NCI-H82 treated with DMSO at 0.1 percent for 48 hours (cell line): ENCODE data around the gene DMRTC2.
A peak's percentile ranks its signal among the peaks of the same experiment; 100 is the strongest.

Source experiments
- DNase-seq: peaks from one replicate; lab custom pipeline; 2025; ENCODE audit not compliant: unreplicated experiment; lab: John Stamatoyannopoulos, UW

The DMRTC2 gene

DNA sequence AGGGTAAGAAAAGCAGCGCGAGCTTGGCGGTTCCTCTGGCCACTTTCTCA lies at the start of gene DMRTC2:
DMRTC2 (plus strand) TSS at position 42 of the 50 bp plus-strand sequence. CDS start 2,387 bp downstream, outside the sequence.
- DNase-seq: no peak

- no peak for DNase-seq
Observed at GRCh38 chr19:41796362-41796761, 48.5 kb upstream of the DMRTC2 start, which contains the start of gene CEACAM3. CEACAM3 (plus strand) TSS chr19:41796587; CDS start chr19:41796678, 91 bp downstream.

- no peak for DNase-seq
Observed at GRCh38 chr19:41796901-41797300, 47.9 kb upstream of the DMRTC2 start.

DNA sequence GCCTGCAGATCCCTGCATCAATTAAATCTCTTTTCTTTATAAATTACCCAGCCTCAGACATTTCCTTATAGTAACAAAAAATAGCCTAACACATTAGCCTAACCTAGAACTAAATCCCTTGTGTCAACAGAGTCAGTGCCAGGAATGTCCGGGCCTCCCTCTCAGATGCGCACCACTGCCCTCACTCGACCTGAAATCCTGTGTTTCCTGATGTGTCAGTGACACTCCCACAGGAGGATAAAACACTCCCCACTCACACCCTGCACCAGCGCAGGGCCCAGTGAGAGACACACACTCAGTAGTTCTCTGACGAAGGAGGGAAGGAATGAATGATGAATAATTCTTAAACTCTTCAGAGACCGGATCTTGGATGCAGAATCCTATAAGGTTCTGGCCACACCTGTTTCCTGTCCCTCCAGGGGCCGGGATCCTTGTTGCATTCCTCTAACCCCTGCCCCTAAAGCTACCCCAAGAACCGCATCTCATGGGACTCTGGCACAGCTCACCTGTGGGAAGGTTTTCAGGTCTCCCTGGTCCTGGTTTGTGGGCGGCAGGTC lies 45.3 kb upstream of the DMRTC2 start:
- no peak for DNase-seq

DNA sequence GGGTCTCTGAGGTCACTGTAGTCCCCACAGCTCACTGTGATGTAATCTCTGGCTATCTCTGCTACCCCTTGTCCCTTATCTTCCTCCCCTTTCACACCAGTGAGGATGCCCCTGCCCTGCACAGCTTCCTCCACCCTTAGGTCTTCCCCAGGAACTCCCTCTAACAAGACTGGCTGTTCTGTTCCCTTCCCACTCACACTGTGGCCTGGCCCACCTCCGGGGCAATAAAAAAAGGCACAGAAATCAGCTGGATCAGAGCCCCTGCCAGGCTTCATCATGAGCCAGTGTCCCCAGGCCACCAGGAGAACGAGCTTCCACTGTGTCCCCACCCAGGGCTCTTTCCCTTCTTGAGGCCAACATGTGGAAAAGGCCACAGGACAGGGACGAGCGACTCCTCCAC lies 43.8 kb upstream of the DMRTC2 start:
- DNase-seq: no peak

DNA sequence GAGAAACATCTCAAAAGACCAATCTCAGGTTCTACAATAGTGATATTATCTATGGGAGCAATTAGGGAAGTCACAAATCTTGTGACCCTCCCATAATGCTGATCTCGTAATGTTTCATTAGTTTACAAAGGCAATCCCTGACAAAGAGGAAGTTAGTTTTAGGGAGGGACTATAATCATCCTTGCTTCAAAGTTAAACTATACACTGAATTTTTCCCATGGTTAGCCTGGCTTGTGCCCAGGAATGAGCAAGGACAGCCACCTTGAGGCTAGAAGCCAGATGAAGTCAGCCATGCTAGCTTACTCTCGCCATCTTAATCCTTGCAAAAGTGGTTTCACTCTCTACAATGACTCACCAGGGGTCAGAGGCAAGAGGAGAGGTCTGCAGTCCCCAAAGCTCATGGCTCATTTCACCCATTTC lies 43.0 kb upstream of the DMRTC2 start:
- no peak for DNase-seq

DNA sequence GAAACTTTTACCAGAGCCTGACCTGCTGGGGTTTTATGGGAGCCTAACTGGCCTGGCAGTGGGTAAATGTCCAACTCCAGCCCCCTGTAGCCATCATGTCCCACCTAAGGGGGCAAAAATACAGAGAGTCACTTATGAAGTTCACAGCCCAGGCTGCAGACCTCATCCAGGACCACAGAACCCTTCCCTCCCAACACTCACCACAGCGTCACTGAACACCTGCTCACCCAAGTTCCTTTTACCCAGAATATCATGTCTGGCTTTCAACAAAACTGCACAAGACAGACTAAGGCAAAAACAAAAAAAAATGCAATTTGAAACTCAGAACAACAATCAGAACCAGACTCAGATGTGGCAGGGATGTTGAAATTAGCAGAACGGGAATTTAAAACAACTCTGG lies 42.1 kb upstream of the DMRTC2 start:
- no peak for DNase-seq

DNA sequence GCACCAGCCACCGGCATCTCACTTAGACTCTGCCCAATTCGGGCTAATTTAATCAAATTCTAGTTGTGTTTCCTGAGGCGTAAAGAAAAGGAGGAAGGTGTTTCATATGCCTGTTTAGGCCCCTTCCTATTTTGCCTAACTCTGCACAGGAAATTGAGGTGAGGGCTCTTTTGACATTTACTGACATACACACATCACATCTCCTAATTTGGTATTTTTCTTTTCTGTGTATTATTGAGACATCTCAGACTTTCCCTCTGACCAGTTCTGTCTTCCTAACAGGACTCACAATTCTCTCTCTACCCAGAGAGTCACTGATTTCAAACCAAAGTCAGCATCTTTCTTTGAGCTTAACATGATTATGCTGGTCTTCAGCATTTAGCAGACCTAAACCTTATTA lies 40.5 kb upstream of the DMRTC2 start:
- no peak for DNase-seq

GRCh38 chr19:41807176-41807575 lies 37.7 kb upstream of the DMRTC2 start:
- DNase-seq: no peak

- DNase-seq: no peak
Observed at GRCh38 chr19:41808663-41809566, 35.9 kb upstream of the DMRTC2 start.

DNA sequence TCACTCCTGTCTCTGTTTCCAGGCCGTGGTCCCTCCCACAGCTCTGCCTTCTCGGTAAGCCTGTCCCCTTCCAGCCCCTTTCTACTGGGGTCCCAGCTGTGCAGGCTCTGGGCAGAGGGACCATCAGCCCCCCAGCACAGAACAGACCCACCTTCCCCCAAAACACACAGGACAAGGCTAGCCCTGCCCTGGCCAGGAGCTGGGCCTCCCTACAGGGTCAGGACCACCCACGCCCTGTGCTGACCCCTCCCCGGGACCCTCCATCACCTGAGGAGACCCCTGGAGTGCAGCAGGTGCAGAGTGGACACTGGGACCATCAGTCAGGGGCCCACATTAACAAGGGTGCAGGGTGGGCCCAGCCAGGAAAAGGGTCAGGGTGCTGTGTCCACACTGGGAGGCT lies 34.5 kb upstream of the DMRTC2 start:
- DNase-seq: no peak

DNA sequence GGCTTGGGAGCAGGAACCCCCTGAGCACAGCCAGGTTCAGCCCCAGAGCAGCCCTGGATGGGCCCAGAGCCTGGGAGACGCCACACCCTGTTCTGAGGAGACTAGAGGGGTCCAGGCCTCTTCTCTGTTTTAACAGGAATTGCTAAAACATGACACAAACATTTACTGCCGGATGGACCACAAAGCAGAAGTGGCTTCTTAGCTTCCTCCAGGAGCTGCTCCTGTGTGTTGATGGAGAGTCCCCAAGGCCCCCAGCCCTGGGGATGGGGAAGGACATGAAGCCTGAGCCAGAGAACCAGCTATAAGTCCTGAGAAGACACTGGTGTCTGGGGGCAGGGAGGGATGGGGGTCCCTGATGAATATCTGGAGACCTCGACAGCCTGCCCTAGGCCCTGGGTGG lies 33.8 kb upstream of the DMRTC2 start:
- DNase-seq: no peak

- DNase-seq: no peak
Observed at GRCh38 chr19:41811981-41812380, 32.9 kb upstream of the DMRTC2 start.

DNA sequence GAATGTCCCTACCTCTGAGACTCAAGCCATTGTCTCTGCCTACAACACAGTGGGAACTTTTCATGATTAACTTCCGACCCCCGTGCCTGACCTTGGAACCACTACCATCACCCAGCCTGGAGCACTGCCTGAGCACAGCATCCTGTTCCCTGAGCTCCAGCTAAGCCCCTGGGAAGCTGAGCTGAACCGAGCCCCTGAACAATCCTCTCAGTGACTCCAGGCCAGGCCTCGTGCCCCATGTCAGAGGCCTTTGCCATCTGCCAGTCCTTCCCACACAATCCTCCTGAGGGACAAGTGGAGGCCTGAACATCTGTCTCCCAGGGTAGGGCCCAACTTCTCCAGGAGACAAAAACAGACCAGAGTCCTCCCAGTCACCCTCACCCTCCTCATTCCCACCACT lies 30.9 kb upstream of the DMRTC2 start:
- DNase-seq: no peak

DNA sequence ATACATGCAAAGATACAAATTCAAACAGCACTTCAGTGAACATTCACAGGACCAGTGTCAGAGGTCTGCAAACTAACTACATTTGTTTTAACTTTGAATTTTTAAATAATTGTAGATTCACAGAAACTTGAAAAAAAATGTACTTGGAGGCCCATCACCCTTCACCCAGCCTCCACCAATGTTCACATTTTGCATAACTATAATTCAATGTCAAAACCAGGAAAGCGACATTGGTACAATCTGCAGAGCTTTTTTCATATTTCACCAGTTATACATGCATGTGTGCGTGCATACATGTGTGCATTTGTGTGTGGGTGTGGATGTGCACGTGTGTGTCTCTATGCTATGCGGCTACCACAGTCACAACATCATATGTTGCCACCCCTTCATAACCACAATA lies 29.5 kb upstream of the DMRTC2 start:
- DNase-seq: no peak

DNA sequence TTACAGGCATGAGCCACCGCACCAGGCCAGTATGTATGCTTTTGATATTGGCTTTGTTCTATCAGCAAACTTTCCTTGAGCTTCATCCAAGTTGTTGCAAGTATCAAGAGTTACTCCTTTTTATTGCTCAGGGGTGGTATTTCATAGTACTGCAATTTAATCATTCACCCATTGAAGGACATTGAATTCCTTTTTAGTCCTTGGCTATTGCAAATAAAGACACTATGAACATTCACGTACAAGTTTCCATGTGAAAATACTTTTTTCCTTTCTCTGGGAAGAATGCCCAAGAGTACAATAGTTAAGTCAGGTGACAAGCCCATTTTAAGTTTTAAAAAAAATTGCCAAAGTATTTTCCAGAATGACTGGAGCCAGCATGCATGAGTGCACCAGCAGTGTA lies 28.1 kb upstream of the DMRTC2 start:
- no peak for DNase-seq

DNA sequence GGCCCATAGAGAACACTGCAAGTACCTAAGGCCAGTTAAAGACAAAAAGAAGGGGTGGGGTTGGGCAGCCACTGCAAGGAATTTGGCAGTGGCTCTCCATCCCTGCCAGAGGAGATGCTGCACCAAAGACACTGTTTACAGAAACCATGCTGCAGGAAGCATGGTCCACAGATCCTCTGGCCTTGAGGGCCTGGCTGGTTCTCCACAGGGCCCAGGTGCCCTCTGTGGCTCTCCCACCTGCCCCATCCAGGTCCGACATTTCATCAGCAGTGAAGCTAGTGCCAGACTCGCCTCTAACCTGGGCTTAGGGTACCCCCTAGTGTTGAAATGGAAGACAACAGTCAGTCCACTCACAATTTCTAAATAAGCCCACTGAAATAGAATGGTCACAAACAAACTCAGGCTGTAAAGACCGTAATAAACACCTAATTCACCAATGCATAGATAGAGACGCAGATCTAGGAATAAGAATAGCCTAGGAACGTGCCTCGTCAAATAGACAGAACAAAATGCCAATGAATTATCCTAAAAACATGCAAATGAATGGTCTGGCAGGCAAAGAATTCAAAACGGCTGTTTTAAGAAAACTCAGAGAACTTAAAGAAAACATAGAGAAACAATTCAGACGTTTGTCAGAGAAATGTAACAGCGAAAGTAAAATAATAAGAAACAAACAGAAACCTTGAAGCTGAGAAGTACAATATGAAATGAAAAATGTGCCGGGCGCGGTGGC lies 23.7 kb upstream of the DMRTC2 start:
- DNase-seq: peak; percentile 17

DNA sequence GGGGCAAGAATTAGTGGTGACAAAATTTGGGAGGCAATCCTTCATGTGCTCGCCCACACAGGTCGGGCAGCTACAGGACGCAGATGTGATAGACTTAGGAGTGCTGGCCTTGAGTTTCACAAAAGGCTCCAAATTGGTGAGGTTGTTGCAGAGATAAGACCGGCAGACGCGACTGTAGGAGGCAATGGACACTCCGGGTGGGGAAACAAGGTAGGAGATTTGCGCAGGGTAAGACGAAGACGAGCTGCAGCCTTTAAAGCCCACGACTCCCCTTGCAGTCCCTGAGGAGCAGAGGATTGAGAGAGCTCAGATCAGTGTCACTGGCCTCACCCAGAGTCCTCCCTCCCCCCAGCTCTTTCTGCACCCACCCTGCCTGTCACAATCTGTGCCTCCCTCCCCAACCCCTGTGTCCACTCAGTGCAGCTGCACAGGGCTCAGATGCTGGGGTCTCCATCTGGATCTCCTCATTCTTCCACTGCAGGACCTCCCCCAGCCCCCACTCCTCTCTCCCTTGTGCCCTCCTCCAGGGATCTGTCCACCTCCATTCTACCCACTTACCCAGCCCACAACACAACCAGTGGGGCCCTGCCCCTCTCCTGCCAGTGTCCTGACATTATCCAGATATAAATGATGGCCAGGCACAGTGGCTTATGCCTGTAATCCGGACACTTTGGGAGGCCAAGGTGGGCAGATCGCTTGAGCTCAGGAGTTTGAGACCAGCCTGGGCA lies 6.7 kb upstream of the DMRTC2 start:
- no peak for DNase-seq

DNA sequence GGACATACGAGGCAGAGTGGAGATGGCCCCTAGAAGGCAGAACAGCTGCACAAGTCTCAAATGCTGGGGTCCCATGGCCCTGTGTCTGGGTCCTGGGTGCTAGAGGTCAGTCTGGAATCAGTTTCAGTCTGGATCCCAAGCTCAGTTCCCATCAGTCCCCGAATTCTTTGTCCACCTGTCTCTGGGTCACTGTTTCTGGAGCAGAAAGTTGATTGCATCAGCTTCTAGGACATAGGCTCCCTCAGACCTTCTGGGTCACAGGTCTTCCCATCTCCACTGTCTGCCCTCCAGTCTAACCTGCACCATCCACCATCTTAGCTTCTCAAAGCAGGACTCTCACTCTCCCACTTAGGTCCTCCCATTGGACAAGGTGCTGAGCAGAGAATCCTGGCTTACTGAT lies 5.6 kb upstream of the DMRTC2 start:
- no peak for DNase-seq

GRCh38 chr19:41843371-41843770 lies 1.5 kb upstream of the DMRTC2 start:
- DNase-seq: no peak

GRCh38 chr19:41844601-41845000 lies 241 bp upstream of the DMRTC2 start, which contains the start of gene LYPD4:
LYPD4 (minus strand) TSS chr19:41844683; CDS start chr19:41839285, 5,398 bp downstream.
- DNase-seq: no peak
